ENCODE data around the gene IGSF21. TPM values are rescaled to one million over a fixed set of nuclear protein-coding genes. Genes with fewer than 3 reads are reported as not detected.

IGSF21 gene
- total and polyA plus RNA-seq, 10 of the 15 experiments (the other 5 are each of a cell fraction or from before 2014, with no cell fraction given), result 0.03 to 0.49 TPM; not detected in 8

DNA sequence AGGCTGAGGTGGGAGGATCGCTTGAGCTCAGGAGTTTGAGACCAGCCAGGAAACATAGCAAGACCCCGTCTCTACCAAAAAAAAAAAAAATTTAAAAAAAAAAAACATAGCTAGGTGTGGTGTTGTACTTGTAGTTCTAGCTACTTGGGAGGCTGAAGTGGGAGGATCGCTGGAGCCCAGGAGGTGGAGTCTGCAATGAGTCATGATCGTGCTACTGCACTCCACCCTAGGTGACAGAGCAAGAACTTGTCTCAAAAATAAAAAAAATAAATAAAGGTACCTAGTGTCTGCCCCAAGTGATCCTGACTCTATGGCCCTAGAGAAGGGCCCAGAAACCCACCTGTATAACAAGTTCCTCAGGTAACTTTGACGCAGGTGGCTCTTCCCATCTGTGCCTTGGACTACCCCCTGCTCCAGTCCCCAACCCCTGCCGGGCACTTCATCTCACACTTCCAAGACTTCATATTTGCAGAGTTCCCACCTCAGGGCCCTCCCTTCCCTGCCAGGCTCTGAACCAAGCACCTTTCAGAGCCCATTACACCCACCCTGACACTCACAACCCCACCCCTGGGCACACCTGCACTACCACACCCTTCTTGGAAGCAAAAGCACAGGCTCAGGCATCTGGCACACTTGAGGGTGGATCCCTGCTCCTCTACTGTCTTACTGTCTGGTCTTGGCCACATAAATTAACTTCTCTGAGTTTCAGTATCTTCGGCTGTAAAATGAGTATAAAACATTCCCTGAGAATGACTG lies 292.9 kb downstream of the IGSF21 start:
- POLR2A ChIA-PET, result no interaction called here
- Histone ChIP-seq H4K20me1 (ENCODE audit: control insufficient read depth, insufficient read depth) (no peaks in the 10 kb centered on the region), H3K36me3 (ENCODE audit: control insufficient read depth in 2 of 2, insufficient read depth in 2 of 2, low read length in 1 of 2) (no peaks in the 10 kb centered on the region), H3K9ac (ENCODE audit: control insufficient read depth, insufficient read depth, low read length) (no peak overlapping the region), H3K4me2 (ENCODE audit: control insufficient read depth, insufficient read depth) (no peak overlapping the region), H2AFZ (ENCODE audit: control insufficient read depth, low read depth, low read length) (no peak overlapping the region), H3K4me3 (no peak overlapping the region), H3K27me3 (replicated peaks in 1 of 2; ENCODE audit: control insufficient read depth in 2 of 2, insufficient read depth in 2 of 2, low read length in 1 of 2) (no peaks in the 10 kb centered on the region), H3K79me2 (ENCODE audit: control insufficient read depth, insufficient read depth, low read length) (no peaks in the 10 kb centered on the region), H3K4me1 (ENCODE audit: control insufficient read depth, insufficient read depth, low read length) (no peaks in the 10 kb centered on the region), H3K27ac (ENCODE audit: control insufficient read depth, insufficient read depth) (no peak overlapping the region), H3K9me3 (replicated peaks; ENCODE audit: control insufficient read depth, insufficient read depth, low read length) (no peaks in the 10 kb centered on the region)
- TF ChIP-seq, protein P1, sequence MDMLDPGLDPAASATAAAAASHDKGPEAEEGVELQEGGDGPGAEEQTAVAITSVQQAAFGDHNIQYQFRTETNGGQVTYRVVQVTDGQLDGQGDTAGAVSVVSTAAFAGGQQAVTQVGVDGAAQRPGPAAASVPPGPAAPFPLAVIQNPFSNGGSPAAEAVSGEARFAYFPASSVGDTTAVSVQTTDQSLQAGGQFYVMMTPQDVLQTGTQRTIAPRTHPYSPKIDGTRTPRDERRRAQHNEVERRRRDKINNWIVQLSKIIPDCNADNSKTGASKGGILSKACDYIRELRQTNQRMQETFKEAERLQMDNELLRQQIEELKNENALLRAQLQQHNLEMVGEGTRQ (IDR thresholded peaks at IDR 0.05; ENCODE audit: borderline replicate concordance, low read depth, low read length), result no peak
- no peak for TF ChIP-seq NR2C2 (IDR thresholded peaks at IDR 0.05; ENCODE audit: borderline replicate concordance, control insufficient read depth, insufficient read length, low read depth)
- TF ChIP-seq MEF2A (IDR thresholded peaks at IDR 0.05; ENCODE audit: insufficient read depth, low read depth, low read length), result no peak
- no peak for TF ChIP-seq MYC (IDR thresholded peaks at IDR 0.05; ENCODE audit: insufficient read depth, insufficient read length, insufficient replicate concordance, low read length, severe bottlenecking)
- no peak for TF ChIP-seq CREM (IDR thresholded peaks at IDR 0.05; ENCODE audit: low read depth)
- no peak for TF ChIP-seq MXI1 (IDR thresholded peaks at IDR 0.05; ENCODE audit: low read depth, low read length)
- no peak for TF ChIP-seq SUPT20H (IDR thresholded peaks at IDR 0.05; ENCODE audit: borderline replicate concordance, control insufficient read depth, low read depth, low read length)
- TF ChIP-seq, protein P2, sequence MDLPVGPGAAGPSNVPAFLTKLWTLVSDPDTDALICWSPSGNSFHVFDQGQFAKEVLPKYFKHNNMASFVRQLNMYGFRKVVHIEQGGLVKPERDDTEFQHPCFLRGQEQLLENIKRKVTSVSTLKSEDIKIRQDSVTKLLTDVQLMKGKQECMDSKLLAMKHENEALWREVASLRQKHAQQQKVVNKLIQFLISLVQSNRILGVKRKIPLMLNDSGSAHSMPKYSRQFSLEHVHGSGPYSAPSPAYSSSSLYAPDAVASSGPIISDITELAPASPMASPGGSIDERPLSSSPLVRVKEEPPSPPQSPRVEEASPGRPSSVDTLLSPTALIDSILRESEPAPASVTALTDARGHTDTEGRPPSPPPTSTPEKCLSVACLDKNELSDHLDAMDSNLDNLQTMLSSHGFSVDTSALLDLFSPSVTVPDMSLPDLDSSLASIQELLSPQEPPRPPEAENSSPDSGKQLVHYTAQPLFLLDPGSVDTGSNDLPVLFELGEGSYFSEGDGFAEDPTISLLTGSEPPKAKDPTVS (IDR thresholded peaks at IDR 0.05; ENCODE audit: low read depth, low read length), result no peak
- TF ChIP-seq LARP7 (IDR thresholded peaks at IDR 0.05), result no peak
- TF ChIP-seq, protein P3, sequence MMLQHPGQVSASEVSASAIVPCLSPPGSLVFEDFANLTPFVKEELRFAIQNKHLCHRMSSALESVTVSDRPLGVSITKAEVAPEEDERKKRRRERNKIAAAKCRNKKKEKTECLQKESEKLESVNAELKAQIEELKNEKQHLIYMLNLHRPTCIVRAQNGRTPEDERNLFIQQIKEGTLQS (IDR thresholded peaks at IDR 0.05; ENCODE audit: borderline replicate concordance, extremely low read depth, low read depth, low read length), result no peak
- TF ChIP-seq, protein P4, sequence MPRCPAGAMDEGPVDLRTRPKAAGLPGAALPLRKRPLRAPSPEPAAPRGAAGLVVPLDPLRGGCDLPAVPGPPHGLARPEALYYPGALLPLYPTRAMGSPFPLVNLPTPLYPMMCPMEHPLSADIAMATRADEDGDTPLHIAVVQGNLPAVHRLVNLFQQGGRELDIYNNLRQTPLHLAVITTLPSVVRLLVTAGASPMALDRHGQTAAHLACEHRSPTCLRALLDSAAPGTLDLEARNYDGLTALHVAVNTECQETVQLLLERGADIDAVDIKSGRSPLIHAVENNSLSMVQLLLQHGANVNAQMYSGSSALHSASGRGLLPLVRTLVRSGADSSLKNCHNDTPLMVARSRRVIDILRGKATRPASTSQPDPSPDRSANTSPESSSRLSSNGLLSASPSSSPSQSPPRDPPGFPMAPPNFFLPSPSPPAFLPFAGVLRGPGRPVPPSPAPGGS (IDR thresholded peaks at IDR 0.05; ENCODE audit: borderline replicate concordance, insufficient read depth, low read depth, low read length, poor library complexity, severe bottlenecking), result no peak
- no peak for TF ChIP-seq BRCA1 (IDR thresholded peaks at IDR 0.05; ENCODE audit: low read depth, low read length)
- TF ChIP-seq SREBF2 (IDR thresholded peaks at IDR 0.05; ENCODE audit: low read length), result no peak
- RAD21 ChIA-PET (ENCODE audit: unreplicated experiment), result interaction anchor here (0.7 kb wide), 1 partner anchor 88 kb away, joined by 3 read pairs; no protein-coding TSS in a partner anchor
- DNase-seq (ENCODE audit: low read depth, low spot score) (no peak), FAIRE-seq (no peak), ATAC-seq (no peak)
- SMC1A ChIA-PET (ENCODE audit: uncharacterized antibody, unreplicated experiment), result no interaction called here
- in situ Hi-C loops (cut with MboI) (no loop called here), intact Hi-C loops (cut with micrococcal nuclease; ENCODE audit: unreplicated experiment) (no loop called here)
- no TSS peak for BruUV-seq (replicated peaks)
- CTCF ChIA-PET, result interaction anchor here (0.7 kb wide), 1 partner anchor 99 kb away, joined by 4 read pairs; no protein-coding TSS in a partner anchor
- 37% methylated on average over 6 of the region's 7 CpGs for WGBS (ENCODE audit: insufficient coverage, insufficient replicate concordance, low lambda C conversion rate, missing lambda C conversion rate)

All from GM12878 (cell line).